ENCODE data around the gene ALPL.

- TF ChIP-seq, protein P1, sequence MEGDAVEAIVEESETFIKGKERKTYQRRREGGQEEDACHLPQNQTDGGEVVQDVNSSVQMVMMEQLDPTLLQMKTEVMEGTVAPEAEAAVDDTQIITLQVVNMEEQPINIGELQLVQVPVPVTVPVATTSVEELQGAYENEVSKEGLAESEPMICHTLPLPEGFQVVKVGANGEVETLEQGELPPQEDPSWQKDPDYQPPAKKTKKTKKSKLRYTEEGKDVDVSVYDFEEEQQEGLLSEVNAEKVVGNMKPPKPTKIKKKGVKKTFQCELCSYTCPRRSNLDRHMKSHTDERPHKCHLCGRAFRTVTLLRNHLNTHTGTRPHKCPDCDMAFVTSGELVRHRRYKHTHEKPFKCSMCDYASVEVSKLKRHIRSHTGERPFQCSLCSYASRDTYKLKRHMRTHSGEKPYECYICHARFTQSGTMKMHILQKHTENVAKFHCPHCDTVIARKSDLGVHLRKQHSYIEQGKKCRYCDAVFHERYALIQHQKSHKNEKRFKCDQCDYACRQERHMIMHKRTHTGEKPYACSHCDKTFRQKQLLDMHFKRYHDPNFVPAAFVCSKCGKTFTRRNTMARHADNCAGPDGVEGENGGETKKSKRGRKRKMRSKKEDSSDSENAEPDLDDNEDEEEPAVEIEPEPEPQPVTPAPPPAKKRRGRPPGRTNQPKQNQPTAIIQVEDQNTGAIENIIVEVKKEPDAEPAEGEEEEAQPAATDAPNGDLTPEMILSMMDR (IDR thresholded peaks at IDR 0.05): no peak
- TF ChIP-seq POLR2A (IDR thresholded peaks at IDR 0.05) (no peak), EP300 (IDR thresholded peaks at IDR 0.05) (no peak), POLR2AphosphoS5 (IDR thresholded peaks at IDR 0.05) (no peak)
Measured at GRCh38 chr1:21593231-21593630, 84.0 kb downstream of the ALPL start.
